Body of pancreas (tissue), 4 donors: ENCODE measurements around the gene HSPA12A. TPM values are rescaled to one million over a fixed set of nuclear protein-coding genes. Genes with fewer than 3 reads are reported as not detected.

ENCODE experiments used
- ATAC-seq: fragments of 150-250 bp; one replicate; pipeline ENCODE4 v1.9.1; 2016
- DNase-seq, 4 donors: peaks; one replicate each; pipeline ENCODE4 v3.0.0-alpha.2; 2019
- H3K27ac ChIP-seq, 4 donors: fragments of 200-600 bp; sonication (generic); 1 replicate in 3 of 4; 2 replicates in 1 of 4; pipeline versions ENCODE4 v1.5.1 to v1.6.1; 2016 to 2019; ENCODE audit warnings: mild to moderate bottlenecking in 1 of 4, mixed read lengths in 1 of 4, moderate library complexity in 1 of 4
- H3K27me3 ChIP-seq, 2 donors: fragments of 200-600 bp; sonication (generic); one replicate each; pipeline ENCODE4 v1.6.0; 2016; ENCODE audit warnings: mild to moderate bottlenecking in 1 of 2
- H3K36me3 ChIP-seq, 2 donors: fragments of 200-600 bp; sonication (generic); replicated peaks in 1 of 2; 2 replicates each; pipeline ENCODE4 v1.5.1; 2016; ENCODE audit warnings: low read depth in 2 of 2; ENCODE audit not compliant: insufficient read depth in 1 of 2
- H3K4me1 ChIP-seq: fragments of 200-600 bp; sonication (generic); one replicate; pipeline ENCODE4 v1.6.0; 2016
- H3K4me3 ChIP-seq, 2 donors: fragments of 200-600 bp; sonication (generic); 1 replicate in 1 of 2; 2 replicates in 1 of 2; pipeline ENCODE4 v1.5.1; 2016 to 2019
- H3K9me3 ChIP-seq, 3 donors: fragments of 200-600 bp; sonication (generic); 1 replicate in 2 of 3; 2 replicates in 1 of 3; pipeline ENCODE4 v1.5.1; 2016
- CTCF ChIP-seq, 7 experiments: fragments of 450-650 bp in 4 of 7; fragments of 200-600 bp in 3 of 7; sonication (generic) in 3 of 7; IDR thresholded peaks; one replicate each; pipeline ENCODE4 v1.5.1; 2016 to 2019; ENCODE audit warnings: antibody characterized with exemption in 7 of 7
- POLR2A ChIP-seq, 3 donors: fragments of 450-650 bp; IDR thresholded peaks; one replicate each; pipeline ENCODE4 v1.6.1; 2016; ENCODE audit warnings: antibody characterized with exemption in 3 of 3, mild to moderate bottlenecking in 2 of 3
- WGBS, 2 donors: methylation state at CpG; one replicate each; pipeline ENCODE4 v1.1.5; 2017; 5-methylcytosine and 5-hydroxymethylcytosine counted together
- intact Hi-C: fragments of 100-400 bp; cut with DNase I; formaldehyde crosslinking; loops from one replicate; pipeline ENCODE4 v1.15.1; 2023
- total RNA-seq, 2 donors: library from RNA; depleted of rRNA; stranded (reverse); fragments of >200 nt; gene quantifications; one replicate each; pipeline ENCODE4 v1.1.0, GENCODE V29; 2016

Gene HSPA12A
- total RNA-seq, 2 donors from 2014 or later = 8.3 to 22.7 TPM

- WGBS, 2 donors = 79 to 87% methylated on average over 8 of the region's 9 CpGs
- H3K9me3 ChIP-seq = no peaks in the 10 kb centered on the region
- TF ChIP-seq CTCF (IDR thresholded peaks at IDR 0.05) (no peak), POLR2A (IDR thresholded peaks at IDR 0.05) (no peak)
- no peak overlapping the region for H3K4me3 ChIP-seq
- intact Hi-C loops = no loop called here
- H3K36me3 ChIP-seq = no peaks in the 10 kb centered on the region
- no peaks in the 10 kb centered on the region for H3K27me3 ChIP-seq
- ATAC-seq = no peak
- DNase-seq = no peak
- no peak overlapping the region for H3K27ac ChIP-seq
- H3K4me1 ChIP-seq = peaks cover 6% of the 10 kb centered on the region
Observed at GRCh38 chr10:116698364-116698763, 44.0 kb downstream of the HSPA12A start.

GRCh38 chr10:116697816-116698215, 44.5 kb downstream of the HSPA12A start:
- ATAC-seq = no peak
- H3K4me3 ChIP-seq = no peak overlapping the region
- H3K27me3 ChIP-seq = no peaks in the 10 kb centered on the region
- peaks cover 6% of the 10 kb centered on the region for H3K4me1 ChIP-seq
- no peaks in the 10 kb centered on the region for H3K9me3 ChIP-seq
- no peak for DNase-seq
- intact Hi-C loops = no loop called here
- no peak overlapping the region for H3K27ac ChIP-seq
- H3K36me3 ChIP-seq = no peaks in the 10 kb centered on the region
- WGBS, 2 donors = 77 to 82% methylated on average over 7 of the region's 7 CpGs
- no peak for TF ChIP-seq POLR2A (IDR thresholded peaks at IDR 0.05)
- no peak for TF ChIP-seq CTCF (IDR thresholded peaks at IDR 0.05)

GRCh38 chr10:116696919-116697318, 45.4 kb downstream of the HSPA12A start:
- WGBS, 2 donors = 100% methylated on average over 1 of the region's 1 CpG
- Histone ChIP-seq H3K36me3 (no peaks in the 10 kb centered on the region), H3K27me3 (no peaks in the 10 kb centered on the region), H3K4me1 (peaks cover 9% of the 10 kb centered on the region), H3K9me3 (no peaks in the 10 kb centered on the region), H3K27ac (no peak overlapping the region), H3K4me3 (no peak overlapping the region)
- ATAC-seq = no peak
- DNase-seq = no peak
- TF ChIP-seq CTCF (IDR thresholded peaks at IDR 0.05) (no peak), POLR2A (IDR thresholded peaks at IDR 0.05) (no peak)
- intact Hi-C loops = no loop called here

GRCh38 chr10:116694927-116695268, 47.5 kb downstream of the HSPA12A start:
- Histone ChIP-seq H3K27ac (no peak overlapping the region), H3K36me3 (no peaks in the 10 kb centered on the region), H3K4me3 (no peak overlapping the region), H3K9me3 (no peaks in the 10 kb centered on the region), H3K4me1 (peaks cover 15% of the 10 kb centered on the region), H3K27me3 (no peaks in the 10 kb centered on the region)
- 85 to 92% methylated on average over 2 to 3 of the region's 3 CpGs for WGBS, 2 donors
- DNase-seq (no peak), ATAC-seq (no peak)
- intact Hi-C loops = no loop called here
- TF ChIP-seq POLR2A (IDR thresholded peaks at IDR 0.05) (no peak), CTCF (IDR thresholded peaks at IDR 0.05) (no peak)

GRCh38 chr10:116694243-116694926, 48.0 kb downstream of the HSPA12A start:
- Histone ChIP-seq H3K27me3 (no peaks in the 10 kb centered on the region), H3K27ac (no peak overlapping the region), H3K4me1 (peaks cover 10% of the 10 kb centered on the region), H3K9me3 (no peaks in the 10 kb centered on the region), H3K4me3 (no peak overlapping the region), H3K36me3 (no peaks in the 10 kb centered on the region)
- no peak for TF ChIP-seq POLR2A (IDR thresholded peaks at IDR 0.05)
- no peak for TF ChIP-seq CTCF (IDR thresholded peaks at IDR 0.05)
- WGBS, 2 donors = 66 to 67% methylated on average over 14 of the region's 14 CpGs
- intact Hi-C loops = no loop called here
- ATAC-seq (no peak), DNase-seq (no peak)
